Measurements from ENCODE around the gene SDHB.
A peak's percentile ranks its signal among the peaks of the same experiment; 100 is the strongest.

The SDHB gene

GRCh38 chr1:17047924-17048323 lies 5.9 kb downstream of the SDHB start:
- in situ Hi-C loops (cut with MboI; ENCODE audit: low sequenced_read_pairs): loop anchor here (10.0 kb wide), 1 partner anchor 423 kb away; no protein-coding TSS in a partner anchor
- Histone ChIP-seq H3K27me3 (ENCODE audit: low read depth) (no peaks in the 10 kb centered on the region), H3K36me3 (replicated peaks) (peaks cover 38% of the 10 kb centered on the region), H3K9me3 (no peaks in the 10 kb centered on the region), H3K4me3 (no peak overlapping the region), H3K4me1 (peaks cover 20% of the 10 kb centered on the region)
- DNase-seq (ENCODE audit: low spot score in 2 of 2): no peak

GRCh38 chr1:17046334-17046657 lies 7.5 kb downstream of the SDHB start:
- H3K27me3 ChIP-seq (ENCODE audit: low read depth): no peaks in the 10 kb centered on the region
- H3K9me3 ChIP-seq: no peaks in the 10 kb centered on the region
- in situ Hi-C loops (cut with MboI; ENCODE audit: low sequenced_read_pairs): loop anchor here (10.0 kb wide), 1 partner anchor 421 kb away; no protein-coding TSS in a partner anchor
- no peak overlapping the region for H3K4me3 ChIP-seq
- peaks cover 46% of the 10 kb centered on the region for H3K36me3 ChIP-seq (replicated peaks)
- H3K4me1 ChIP-seq: peaks cover 10% of the 10 kb centered on the region
- DNase-seq (ENCODE audit: low spot score in 2 of 2): no peak

- H3K27me3 ChIP-seq (ENCODE audit: low read depth): no peaks in the 10 kb centered on the region
- in situ Hi-C loops (cut with MboI; ENCODE audit: low sequenced_read_pairs): loop anchor here (10.0 kb wide), 1 partner anchor 421 kb away; no protein-coding TSS in a partner anchor
- H3K4me3 ChIP-seq: 0 out of 2 replicates have a peak overlapping the region, but pooled peaks have one; percentile 2
- peak; percentile 23 to 81 for DNase-seq (ENCODE audit: low spot score in 2 of 2)
- peaks cover 6% of the 10 kb centered on the region for H3K4me1 ChIP-seq
- H3K36me3 ChIP-seq (replicated peaks): peaks cover 46% of the 10 kb centered on the region
- H3K9me3 ChIP-seq: no peaks in the 10 kb centered on the region
These were observed 8.0 kb downstream of the SDHB start for GRCh38 chr1:17045634-17046333.

- Histone ChIP-seq H3K27me3 (ENCODE audit: low read depth) (no peaks in the 10 kb centered on the region), H3K4me1 (peaks cover 6% of the 10 kb centered on the region), H3K36me3 (replicated peaks) (peaks cover 49% of the 10 kb centered on the region), H3K4me3 (no peak overlapping the region), H3K9me3 (no peaks in the 10 kb centered on the region)
- no peak for DNase-seq (ENCODE audit: low spot score in 2 of 2)
- in situ Hi-C loops (cut with MboI; ENCODE audit: low sequenced_read_pairs): loop anchor here (10.0 kb wide), 1 partner anchor 420 kb away; no protein-coding TSS in a partner anchor
These were observed 8.7 kb downstream of the SDHB start for GRCh38 chr1:17045150-17045549.

- Histone ChIP-seq H3K36me3 (replicated peaks) (peaks cover 53% of the 10 kb centered on the region), H3K4me1 (peaks cover 6% of the 10 kb centered on the region), H3K4me3 (no peak overlapping the region), H3K27me3 (ENCODE audit: low read depth) (no peaks in the 10 kb centered on the region), H3K9me3 (no peaks in the 10 kb centered on the region)
- DNase-seq (ENCODE audit: low spot score in 2 of 2): no peak
- in situ Hi-C loops (cut with MboI; ENCODE audit: low sequenced_read_pairs): loop anchor here (10.0 kb wide), 1 partner anchor 419 kb away; no protein-coding TSS in a partner anchor
These were observed 10.2 kb downstream of the SDHB start for GRCh38 chr1:17043676-17044075.

GRCh38 chr1:17040135-17040534 lies 13.7 kb downstream of the SDHB start:
- H3K9me3 ChIP-seq: no peaks in the 10 kb centered on the region
- peaks cover 66% of the 10 kb centered on the region for H3K36me3 ChIP-seq (replicated peaks)
- no peaks in the 10 kb centered on the region for H3K27me3 ChIP-seq (ENCODE audit: low read depth)
- DNase-seq (ENCODE audit: low spot score in 2 of 2): no peak
- no peak overlapping the region for H3K4me3 ChIP-seq
- peaks cover 4% of the 10 kb centered on the region; the same call in 1 of the 2 replicates for H3K4me1 ChIP-seq
- in situ Hi-C loops (cut with MboI; ENCODE audit: low sequenced_read_pairs): loop anchor here (10.0 kb wide), 1 partner anchor 415 kb away; no protein-coding TSS in a partner anchor

- Histone ChIP-seq H3K4me1 (peaks cover 4% of the 10 kb centered on the region; the same call in 1 of the 2 replicates), H3K36me3 (replicated peaks) (peaks cover 61% of the 10 kb centered on the region), H3K27me3 (ENCODE audit: low read depth) (no peaks in the 10 kb centered on the region), H3K4me3 (no peak overlapping the region), H3K9me3 (no peaks in the 10 kb centered on the region)
- DNase-seq (ENCODE audit: low spot score in 2 of 2): no peak
- in situ Hi-C loops (cut with MboI; ENCODE audit: low sequenced_read_pairs): no loop called here
These were observed 14.3 kb downstream of the SDHB start for GRCh38 chr1:17039522-17039921.

GRCh38 chr1:17033481-17033880 lies 20.4 kb downstream of the SDHB start:
- Histone ChIP-seq H3K9me3 (no peaks in the 10 kb centered on the region), H3K36me3 (replicated peaks) (peaks cover 43% of the 10 kb centered on the region), H3K4me3 (no peak overlapping the region), H3K27me3 (ENCODE audit: low read depth) (no peaks in the 10 kb centered on the region), H3K4me1 (peaks cover 17% of the 10 kb centered on the region)
- in situ Hi-C loops (cut with MboI; ENCODE audit: low sequenced_read_pairs): no loop called here
- no peak for DNase-seq (ENCODE audit: low spot score in 2 of 2)

- DNase-seq (ENCODE audit: low spot score in 2 of 2): no peak
- peaks cover 47% of the 10 kb centered on the region for H3K36me3 ChIP-seq (replicated peaks)
- in situ Hi-C loops (cut with MboI; ENCODE audit: low sequenced_read_pairs): no loop called here
- H3K27me3 ChIP-seq (ENCODE audit: low read depth): no peaks in the 10 kb centered on the region
- H3K4me1 ChIP-seq: peaks cover 13% of the 10 kb centered on the region
- H3K4me3 ChIP-seq: no peak overlapping the region
- H3K9me3 ChIP-seq: no peaks in the 10 kb centered on the region
These were observed 21.1 kb downstream of the SDHB start for GRCh38 chr1:17032741-17033140.

- Histone ChIP-seq H3K4me1 (peaks cover 13% of the 10 kb centered on the region), H3K27me3 (ENCODE audit: low read depth) (no peaks in the 10 kb centered on the region), H3K4me3 (no peak overlapping the region), H3K36me3 (replicated peaks) (peaks cover 54% of the 10 kb centered on the region), H3K9me3 (no peaks in the 10 kb centered on the region)
- DNase-seq (ENCODE audit: low spot score in 2 of 2): no peak
- in situ Hi-C loops (cut with MboI; ENCODE audit: low sequenced_read_pairs): no loop called here
These were observed 22.4 kb downstream of the SDHB start for GRCh38 chr1:17031436-17031835.

- H3K36me3 ChIP-seq (replicated peaks): peaks cover 59% of the 10 kb centered on the region
- in situ Hi-C loops (cut with MboI; ENCODE audit: low sequenced_read_pairs): no loop called here
These were observed 23.6 kb downstream of the SDHB start for GRCh38 chr1:17030206-17030605.

GRCh38 chr1:17028662-17029188 lies 25.1 kb downstream of the SDHB start:
- in situ Hi-C loops (cut with MboI; ENCODE audit: low sequenced_read_pairs): no loop called here
- H3K9me3 ChIP-seq: no peaks in the 10 kb centered on the region
- DNase-seq (ENCODE audit: low spot score in 2 of 2): no peak
- H3K27me3 ChIP-seq (ENCODE audit: low read depth): no peaks in the 10 kb centered on the region
- H3K4me3 ChIP-seq: no peak overlapping the region
- peaks cover 13% of the 10 kb centered on the region for H3K4me1 ChIP-seq
- peaks cover 73% of the 10 kb centered on the region for H3K36me3 ChIP-seq (replicated peaks)

More at GRCh38 chr1:17030206-17030605, 23.6 kb downstream of the SDHB start:
- peaks cover 13% of the 10 kb centered on the region for H3K4me1 ChIP-seq
- H3K4me3 ChIP-seq: no peak overlapping the region
- no peaks in the 10 kb centered on the region for H3K27me3 ChIP-seq (ENCODE audit: low read depth)
- DNase-seq (ENCODE audit: low spot score in 2 of 2): peak; percentile 75 to 77
- no peaks in the 10 kb centered on the region for H3K9me3 ChIP-seq

- in situ Hi-C loops (cut with MboI; ENCODE audit: low sequenced_read_pairs): no loop called here
- no peaks in the 10 kb centered on the region for H3K27me3 ChIP-seq (ENCODE audit: low read depth)
- H3K4me1 ChIP-seq: peaks cover 13% of the 10 kb centered on the region
These were observed 25.9 kb downstream of the SDHB start for GRCh38 chr1:17027900-17028299.

GRCh38 chr1:17027403-17027802 lies 26.4 kb downstream of the SDHB start:
- Histone ChIP-seq H3K4me3 (no peak overlapping the region), H3K4me1 (peaks cover 13% of the 10 kb centered on the region), H3K36me3 (replicated peaks) (peaks cover 75% of the 10 kb centered on the region), H3K27me3 (ENCODE audit: low read depth) (no peaks in the 10 kb centered on the region), H3K9me3 (no peaks in the 10 kb centered on the region)
- DNase-seq (ENCODE audit: low spot score in 2 of 2): peak in 1 of 2 experiments; percentile 4
- in situ Hi-C loops (cut with MboI; ENCODE audit: low sequenced_read_pairs): no loop called here

More at GRCh38 chr1:17027900-17028299, 25.9 kb downstream of the SDHB start:
- peak in 1 of 2 experiments; percentile 7 for DNase-seq (ENCODE audit: low spot score in 2 of 2)
- H3K4me3 ChIP-seq: no peak overlapping the region
- H3K9me3 ChIP-seq: no peaks in the 10 kb centered on the region
- H3K36me3 ChIP-seq (replicated peaks): peaks cover 75% of the 10 kb centered on the region

All from HAP-1 (cell line).